ENCODE measurements around the gene RAB3IL1.
A peak's percentile ranks its signal among the peaks of the same experiment; 100 is the strongest.
"Not testable (repeated sequence)": the region's sequence is repeated elsewhere in the genome, so short reads cannot be mapped to it uniquely, and the experiment has no call there.

RAB3IL1 gene

DNA sequence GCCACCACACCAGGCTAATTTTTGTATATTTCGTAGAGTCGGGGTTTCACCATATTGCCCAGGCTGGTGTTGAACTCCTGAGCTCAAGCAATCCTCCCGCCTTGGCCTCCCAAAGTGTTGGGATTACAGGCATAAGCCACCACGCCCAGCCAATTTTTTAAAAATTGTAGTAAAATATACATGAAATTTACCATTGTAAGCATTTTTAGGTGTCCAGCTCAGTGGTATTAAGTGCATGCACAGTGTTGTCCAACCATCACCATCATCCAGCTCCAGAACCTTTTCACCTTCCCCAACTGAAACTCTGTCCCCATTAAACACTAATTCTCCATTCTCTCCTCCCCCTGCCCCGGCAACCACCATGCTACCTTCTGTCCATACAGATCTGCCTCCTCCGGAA, 34.5 kb downstream of the RAB3IL1 start:
- DNase-seq: no peak

- not testable (repeated sequence) for DNase-seq
Observed at GRCh38 chr11:61882267-61882666, 35.1 kb downstream of the RAB3IL1 start.

- DNase-seq: no peak
Observed at GRCh38 chr11:61881397-61881796, 36.0 kb downstream of the RAB3IL1 start.

DNA sequence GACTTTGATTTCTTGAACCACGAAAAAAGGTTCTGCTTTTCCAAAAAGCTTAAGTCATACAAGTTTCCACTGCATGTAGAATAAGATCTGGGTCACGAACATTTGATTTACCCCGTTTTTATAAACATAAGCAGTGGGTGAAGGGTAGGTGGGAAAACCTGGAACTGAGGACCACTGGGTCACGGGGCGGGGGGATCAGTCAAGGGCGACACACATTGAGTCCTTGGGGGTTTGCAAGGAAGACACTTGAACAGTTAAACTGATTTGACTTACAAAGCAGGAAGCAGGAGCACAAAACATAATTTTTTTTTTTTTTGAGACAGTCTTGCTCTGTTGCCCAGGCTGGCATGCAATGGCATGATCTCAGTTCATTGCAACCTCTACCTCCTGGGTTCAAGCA, 36.9 kb downstream of the RAB3IL1 start:
- no peak for DNase-seq

DNA sequence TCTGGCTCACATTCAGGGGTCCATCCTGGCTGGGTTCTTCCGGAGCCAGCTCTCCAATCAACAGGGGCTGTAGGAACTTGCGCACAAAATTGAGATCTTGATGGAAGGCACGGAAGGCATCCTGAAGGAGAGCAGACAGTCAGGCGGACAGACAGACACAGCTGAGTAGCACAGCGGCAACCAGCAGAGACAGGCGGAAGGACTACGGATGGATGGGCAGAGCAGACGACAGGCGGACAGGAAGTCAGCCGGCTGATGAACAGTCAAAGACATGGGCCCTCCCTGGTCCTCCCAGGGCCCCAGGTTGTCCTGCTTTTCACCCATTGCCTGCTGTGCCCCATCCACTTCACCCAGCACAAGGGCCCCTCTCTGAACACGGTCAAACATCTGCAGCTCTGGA, 37.3 kb downstream of the RAB3IL1 start:
- no peak for DNase-seq

- DNase-seq: no peak
Observed at GRCh38 chr11:61879152-61879551, 38.2 kb downstream of the RAB3IL1 start.

- no peak for DNase-seq
Observed at GRCh38 chr11:61875698-61876097, 41.7 kb downstream of the RAB3IL1 start.

DNA sequence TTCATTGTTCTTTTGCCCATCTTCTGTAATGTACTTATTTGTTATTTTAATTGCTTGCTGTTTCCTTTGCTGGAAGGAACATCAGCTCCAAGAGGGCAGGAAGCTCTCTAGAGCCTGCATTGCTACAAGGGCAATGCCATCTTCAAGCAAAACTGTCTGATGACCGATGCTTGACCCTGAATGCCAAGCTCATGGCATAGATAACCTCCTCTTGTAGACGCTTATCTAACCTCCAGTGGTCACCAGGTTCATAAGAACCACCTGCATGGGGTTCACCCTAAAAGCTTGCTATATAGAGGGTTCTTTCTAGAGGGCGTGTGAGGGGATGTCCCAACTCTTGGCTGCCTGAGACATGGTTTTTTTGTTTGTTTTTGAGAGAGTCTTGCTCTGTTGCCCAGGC, 42.5 kb downstream of the RAB3IL1 start:
- no peak for DNase-seq

DNA sequence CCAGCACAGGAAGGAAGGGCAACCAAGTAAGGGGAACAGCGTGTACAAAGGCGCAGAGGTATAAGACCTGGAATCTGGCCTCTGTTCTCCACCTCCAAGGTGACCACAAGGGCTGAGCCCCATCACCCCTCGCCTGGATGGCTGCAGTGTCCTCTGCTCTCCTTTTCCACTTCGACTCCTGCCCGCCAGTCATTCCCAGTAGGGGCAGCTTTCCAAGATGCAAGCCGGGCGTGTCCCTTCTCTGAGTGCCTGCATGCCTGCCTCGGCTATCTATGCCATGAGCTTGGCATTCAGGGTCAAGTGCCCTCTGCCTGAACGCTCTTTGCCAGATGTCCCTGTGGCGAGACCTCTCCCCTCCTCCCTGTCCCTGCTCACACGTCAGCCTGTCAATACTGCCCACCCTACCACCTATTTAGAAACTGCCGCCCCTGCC, 43.0 kb downstream of the RAB3IL1 start:
- no peak for DNase-seq

- no peak for DNase-seq
Observed at GRCh38 chr11:61873588-61874376, 43.6 kb downstream of the RAB3IL1 start.

GRCh38 chr11:61872935-61873565, 44.3 kb downstream of the RAB3IL1 start:
- no peak for DNase-seq

DNA sequence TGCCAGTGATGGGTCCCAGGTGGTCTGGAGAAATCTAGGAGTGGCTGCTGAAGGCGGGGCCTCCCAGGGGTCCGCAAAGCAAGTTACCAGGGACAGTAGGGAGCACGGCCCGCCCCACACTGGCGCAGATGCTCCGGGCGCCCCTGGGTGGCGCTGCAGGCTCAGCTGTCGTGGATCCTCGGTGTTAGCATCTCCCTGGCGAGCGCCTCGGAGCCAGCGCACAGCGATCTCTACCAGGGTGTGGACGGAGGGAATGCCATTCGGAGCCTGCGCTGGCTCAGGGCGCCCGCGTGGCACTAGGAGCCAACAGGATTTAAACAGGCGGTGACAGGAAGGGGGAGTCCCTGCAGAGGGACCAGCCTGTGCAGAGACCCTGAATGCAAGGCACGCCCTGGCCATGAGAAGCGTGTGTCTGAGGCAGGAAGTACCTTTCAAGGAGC, 46.2 kb downstream of the RAB3IL1 start:
- DNase-seq: peak; percentile 6

DNA sequence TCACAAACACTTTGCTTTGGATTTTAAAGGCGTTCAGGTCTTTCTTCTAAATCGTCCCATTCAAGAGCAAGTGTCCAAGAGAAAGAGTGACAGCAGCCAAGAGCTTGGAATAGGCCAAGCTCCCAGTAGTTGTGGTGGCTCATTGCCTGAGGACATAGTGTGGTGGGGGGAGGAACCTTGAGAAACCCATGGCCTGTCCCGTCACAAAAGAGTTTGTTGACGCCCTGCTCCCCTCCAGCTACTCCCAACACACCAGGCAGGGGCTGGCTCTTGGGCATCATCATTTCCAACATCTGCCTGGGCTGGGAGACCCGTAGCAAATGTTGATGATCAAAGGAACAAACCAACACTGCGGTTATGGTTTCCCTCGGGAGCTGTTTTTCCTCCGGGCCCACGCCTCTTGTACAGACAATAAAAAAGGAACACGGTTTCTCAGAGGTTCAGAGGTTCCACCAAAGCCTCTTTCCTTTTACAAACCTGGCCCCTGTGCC, 46.8 kb downstream of the RAB3IL1 start:
- no peak for DNase-seq

GRCh38 chr11:61869708-61870451, 47.5 kb downstream of the RAB3IL1 start:
- no peak for DNase-seq

- no peak for DNase-seq
Observed at GRCh38 chr11:61869429-61869707, 48.0 kb downstream of the RAB3IL1 start.

DNA sequence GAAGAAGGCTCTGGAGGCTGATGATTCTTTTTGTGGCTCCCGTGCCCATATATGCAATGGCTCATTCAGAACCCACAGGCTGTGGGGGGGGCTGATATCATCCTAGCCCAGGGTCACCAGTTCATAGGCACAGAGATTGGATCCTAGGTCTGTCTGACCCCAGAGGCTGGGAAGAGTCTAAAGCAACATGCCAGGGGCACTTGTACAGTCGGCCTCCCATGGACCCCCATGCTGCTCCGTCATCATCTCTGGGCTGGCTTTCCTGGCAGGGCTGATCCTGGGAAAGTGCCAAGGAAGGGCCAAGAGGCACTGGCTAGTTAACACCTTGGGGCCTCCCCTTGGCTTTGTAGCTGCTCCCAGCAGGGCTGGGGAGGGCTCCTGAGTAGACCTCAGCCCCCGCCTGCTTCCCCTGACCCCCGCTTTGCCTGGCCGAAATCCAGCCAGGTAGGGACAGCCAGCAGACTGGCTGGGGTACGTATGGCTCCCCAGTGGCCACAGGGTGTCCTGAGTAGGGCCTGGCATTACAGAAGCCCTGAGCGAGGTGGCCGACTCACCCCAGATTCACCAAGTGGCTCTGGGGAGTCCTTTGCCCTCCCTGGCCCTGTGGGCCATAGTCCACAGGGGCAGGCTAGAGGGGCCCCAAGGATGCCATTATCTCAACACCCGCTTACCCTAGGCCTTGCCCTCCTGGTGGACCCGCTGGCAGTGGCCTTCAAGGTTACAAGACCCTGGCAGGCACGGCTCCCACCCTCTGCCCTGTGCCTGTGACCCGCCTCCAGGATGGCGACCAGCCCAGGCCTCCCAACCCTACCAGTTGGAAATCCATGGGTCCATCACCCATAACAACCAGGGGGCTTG, 48.6 kb downstream of the RAB3IL1 start:
- no peak for DNase-seq

GRCh38 chr11:61866958-61867343, 50.4 kb downstream of the RAB3IL1 start:
- DNase-seq: no peak

DNA sequence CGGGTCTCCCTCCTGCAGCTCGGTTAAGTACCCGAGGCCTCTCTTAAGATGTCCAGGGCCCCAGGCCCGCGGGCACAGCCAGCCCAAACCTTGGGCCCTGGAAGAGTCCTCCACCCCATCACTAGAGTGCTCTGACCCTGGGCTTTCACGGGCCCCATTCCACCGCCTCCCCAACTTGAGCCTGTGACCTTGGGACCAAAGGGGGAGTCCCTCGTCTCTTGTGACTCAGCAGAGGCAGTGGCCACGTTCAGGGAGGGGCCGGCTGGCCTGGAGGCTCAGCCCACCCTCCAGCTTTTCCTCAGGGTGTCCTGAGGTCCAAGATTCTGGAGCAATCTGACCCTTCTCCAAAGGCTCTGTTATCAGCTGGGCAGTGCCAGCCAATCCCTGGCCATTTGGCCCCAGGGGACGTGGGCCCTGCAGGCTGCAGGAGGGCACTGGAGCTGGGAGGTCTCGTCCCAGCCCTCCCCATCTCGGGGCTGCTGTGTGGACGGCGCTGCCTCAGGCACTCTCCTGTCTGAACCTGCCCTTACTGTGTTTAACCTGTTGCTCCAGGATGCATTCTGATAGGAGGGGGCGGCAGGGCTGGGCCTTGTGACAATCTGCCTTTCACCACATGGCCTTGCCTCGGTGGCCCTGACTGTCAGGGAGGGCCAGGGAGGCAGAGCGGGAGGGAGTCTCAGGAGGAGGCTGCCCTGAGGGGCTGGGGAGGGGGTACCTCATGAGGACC, 51.0 kb downstream of the RAB3IL1 start:
- DNase-seq: no peak

- DNase-seq: no peak
Observed at GRCh38 chr11:61864814-61865775, 52.3 kb downstream of the RAB3IL1 start.

DNA sequence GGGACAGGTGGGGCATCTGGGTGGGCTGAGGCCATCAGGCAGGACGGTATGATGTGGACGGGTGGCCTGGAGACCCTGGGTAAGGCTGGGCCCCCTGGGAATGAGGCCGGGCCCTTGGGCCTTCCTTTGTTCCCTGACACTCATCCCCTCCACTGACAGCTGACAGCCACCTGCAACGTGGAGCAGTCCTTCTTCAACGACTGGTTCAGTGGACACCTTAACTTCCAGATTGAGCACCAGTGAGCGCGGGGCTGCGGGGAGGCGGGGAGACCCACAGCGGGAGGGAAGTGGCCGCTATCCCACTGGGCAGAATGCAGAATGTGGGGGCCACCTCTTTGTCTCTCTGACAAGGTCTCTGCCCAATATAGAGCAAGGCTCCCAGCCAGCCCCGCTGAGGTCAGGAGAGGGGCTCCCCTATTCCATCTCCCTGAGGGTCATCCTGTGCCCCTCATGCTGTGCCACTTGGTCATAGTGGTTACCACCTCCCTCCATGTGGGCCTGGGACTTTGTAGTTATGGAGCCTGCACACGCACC, 53.8 kb downstream of the RAB3IL1 start:
- no peak for DNase-seq

Data from NCI-H2029 treated with DMSO at 0.1 percent for 48 hours (cell line).